WTC11 (cell line): ENCODE data around the gene C5orf58. TPM values are rescaled to one million over a fixed set of nuclear protein-coding genes. Genes with fewer than 3 reads are reported as not detected.

Experiments
- ATAC-seq: fragments of 200-7000 bp; cut with Tn5 transposase; 2 replicates; pipeline ENCODE4 v1.10.0; 2021; ENCODE audit warnings: mild to moderate bottlenecking, moderate library complexity
- CTCF ChIA-PET: fragments of 300-600 bp; sonication (Branson Sonifier 250); formaldehyde crosslinking; loops from one replicate; lab custom pipeline; 2021; ENCODE audit warnings: antibody characterized with exemption; lab: Charles Lee
- POLR2A ChIA-PET: fragments of 350-600 bp; sonication (Branson Sonifier 250); formaldehyde crosslinking; loops from one replicate; lab custom pipeline; 2021; ENCODE audit warnings: antibody characterized with exemption; lab: Charles Lee
- DNase-seq: peaks from one replicate; pipeline ENCODE4 v3.0.0; 2021; ENCODE audit warnings: low spot score
- H3K27ac Mint-ChIP-seq: 2 replicates; pipeline ENCODE4 v1.8.0; 2021; ENCODE audit warnings: mixed read lengths
- H3K27me3 Mint-ChIP-seq: 2 replicates; pipeline ENCODE4 v1.8.0; 2021; ENCODE audit warnings: low read depth, mild to moderate bottlenecking, moderate library complexity, mixed read lengths
- H3K36me3 Mint-ChIP-seq: 2 replicates; pipeline ENCODE4 v1.8.0; 2021; ENCODE audit warnings: mixed read lengths
- H3K4me1 Mint-ChIP-seq: 2 replicates; pipeline ENCODE4 v1.8.0; 2022; ENCODE audit warnings: mixed read lengths
- H3K4me3 Mint-ChIP-seq: 2 replicates; pipeline ENCODE4 v1.8.0; 2021; ENCODE audit warnings: mild to moderate bottlenecking, moderate library complexity, mixed read lengths
- H3K9me3 Mint-ChIP-seq: 2 replicates; pipeline ENCODE4 v1.8.0; 2021; ENCODE audit warnings: mixed read lengths
- CBFB ChIP-seq: sonication (generic); formaldehyde crosslinking; IDR thresholded peaks from 2 replicates; pipeline ENCODE4 v1.8.1; 2022; ENCODE audit warnings: mild to moderate bottlenecking, low read depth, missing genetic modification reagents
- CREB1 ChIP-seq: sonication (generic); formaldehyde crosslinking; IDR thresholded peaks from 2 replicates; pipeline ENCODE4 v1.8.0; 2023; ENCODE audit warnings: mild to moderate bottlenecking, missing genetic modification reagents
- JAZF1 ChIP-seq: fragments of 250-450 bp; sonication (Bioruptor Pico); IDR thresholded peaks from 2 replicates; pipeline ENCODE4 v1.9.0; 2021; ENCODE audit warnings: moderate library complexity, mild to moderate bottlenecking, inconsistent platforms
- MXD4 ChIP-seq: fragments of 250-450 bp; sonication (Bioruptor Pico); IDR thresholded peaks from 2 replicates; pipeline ENCODE4 v1.8.0; 2021; ENCODE audit warnings: mild to moderate bottlenecking, moderate library complexity, borderline replicate concordance
- SMAD4 ChIP-seq: sonication (generic); formaldehyde crosslinking; IDR thresholded peaks from 2 replicates; pipeline ENCODE4 v1.8.0; 2022; ENCODE audit warnings: mild to moderate bottlenecking, missing genetic modification reagents
- ZNF138 ChIP-seq: sonication (generic); formaldehyde crosslinking; conservative IDR thresholded peaks from 2 replicates; pipeline ENCODE4 v1.8.1; 2022; ENCODE audit warnings: mild to moderate bottlenecking, moderate library complexity, missing genetic modification reagents
- ZNF219 ChIP-seq: sonication (generic); formaldehyde crosslinking; IDR thresholded peaks from 2 replicates; pipeline ENCODE4 v1.8.0; 2023; ENCODE audit warnings: missing genetic modification reagents, mild to moderate bottlenecking, borderline replicate concordance
- ZNF317 ChIP-seq: sonication (generic); formaldehyde crosslinking; IDR thresholded peaks from 2 replicates; pipeline ENCODE4 v1.8.1; 2023; ENCODE audit warnings: low read depth, mild to moderate bottlenecking, moderate library complexity, missing genetic modification reagents, borderline replicate concordance
- total RNA-seq: library from RNA; stranded (reverse); gene quantifications from 3 replicates; pipeline ENCODE4 v1.2.3, GENCODE V29; 2021
- TF ChIP-seq, protein P1 (sequence below): sonication (generic); formaldehyde crosslinking; conservative IDR thresholded peaks from 2 replicates; pipeline ENCODE4 v1.8.1; 2023; ENCODE audit warnings: mild to moderate bottlenecking, low read depth, missing genetic modification reagents, moderate library complexity
- TF ChIP-seq, protein P2 (sequence below): fragments of 250-450 bp; sonication (Bioruptor Pico); IDR thresholded peaks from 2 replicates; pipeline ENCODE4 v1.9.0; 2021; ENCODE audit warnings: moderate library complexity, mild to moderate bottlenecking, inconsistent platforms, borderline replicate concordance
- TF ChIP-seq, protein P3 (sequence below): sonication (generic); formaldehyde crosslinking; IDR thresholded peaks from 2 replicates; pipeline ENCODE4 v1.8.0; 2022; ENCODE audit warnings: mild to moderate bottlenecking, missing genetic modification reagents
- TF ChIP-seq, protein P4 (sequence below): sonication (generic); formaldehyde crosslinking; IDR thresholded peaks from 2 replicates; pipeline ENCODE4 v1.8.0; 2022; ENCODE audit warnings: mild to moderate bottlenecking, missing genetic modification reagents
- TF ChIP-seq, protein P5 (sequence below): sonication (generic); formaldehyde crosslinking; IDR thresholded peaks from 2 replicates; pipeline ENCODE4 v1.8.1; 2022; ENCODE audit warnings: low read depth, mild to moderate bottlenecking, moderate library complexity, missing genetic modification reagents, borderline replicate concordance
- TF ChIP-seq, protein P6 (sequence below): fragments of 200-600 bp; IDR thresholded peaks from 2 replicates; pipeline ENCODE4 v1.8.0; 2022; ENCODE audit warnings: antibody characterized with exemption
- TF ChIP-seq, protein P7 (sequence below): sonication (generic); formaldehyde crosslinking; IDR thresholded peaks from 2 replicates; pipeline ENCODE4 v1.8.0; 2022; ENCODE audit warnings: missing genetic modification reagents

The C5orf58 gene
- total RNA-seq, 1 experiment from 2014 or later = 2.0 TPM

DNA sequence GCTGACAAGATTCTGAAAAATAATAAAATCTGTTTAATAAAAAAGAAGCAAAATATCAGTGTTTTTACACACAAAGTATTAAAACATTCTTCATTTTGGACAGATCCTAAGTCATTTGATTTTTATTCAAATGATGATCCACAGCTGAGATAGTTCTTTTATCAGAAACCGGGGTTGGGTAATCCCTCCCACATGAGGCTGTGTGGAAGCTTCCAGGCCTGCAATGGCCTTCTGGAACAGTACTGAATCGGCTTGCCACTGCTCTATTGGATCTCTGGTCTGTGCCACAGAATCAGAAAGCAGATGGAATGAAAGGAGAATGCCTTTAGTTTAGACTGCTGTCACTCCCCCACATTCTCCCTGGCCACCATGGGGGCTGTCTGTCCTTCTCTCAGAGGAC lies 6.1 kb upstream of the C5orf58 start (continued):
- TF ChIP-seq, protein P1, sequence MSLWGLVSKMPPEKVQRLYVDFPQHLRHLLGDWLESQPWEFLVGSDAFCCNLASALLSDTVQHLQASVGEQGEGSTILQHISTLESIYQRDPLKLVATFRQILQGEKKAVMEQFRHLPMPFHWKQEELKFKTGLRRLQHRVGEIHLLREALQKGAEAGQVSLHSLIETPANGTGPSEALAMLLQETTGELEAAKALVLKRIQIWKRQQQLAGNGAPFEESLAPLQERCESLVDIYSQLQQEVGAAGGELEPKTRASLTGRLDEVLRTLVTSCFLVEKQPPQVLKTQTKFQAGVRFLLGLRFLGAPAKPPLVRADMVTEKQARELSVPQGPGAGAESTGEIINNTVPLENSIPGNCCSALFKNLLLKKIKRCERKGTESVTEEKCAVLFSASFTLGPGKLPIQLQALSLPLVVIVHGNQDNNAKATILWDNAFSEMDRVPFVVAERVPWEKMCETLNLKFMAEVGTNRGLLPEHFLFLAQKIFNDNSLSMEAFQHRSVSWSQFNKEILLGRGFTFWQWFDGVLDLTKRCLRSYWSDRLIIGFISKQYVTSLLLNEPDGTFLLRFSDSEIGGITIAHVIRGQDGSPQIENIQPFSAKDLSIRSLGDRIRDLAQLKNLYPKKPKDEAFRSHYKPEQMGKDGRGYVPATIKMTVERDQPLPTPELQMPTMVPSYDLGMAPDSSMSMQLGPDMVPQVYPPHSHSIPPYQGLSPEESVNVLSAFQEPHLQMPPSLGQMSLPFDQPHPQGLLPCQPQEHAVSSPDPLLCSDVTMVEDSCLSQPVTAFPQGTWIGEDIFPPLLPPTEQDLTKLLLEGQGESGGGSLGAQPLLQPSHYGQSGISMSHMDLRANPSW = no peak
- TF ChIP-seq, protein P2, sequence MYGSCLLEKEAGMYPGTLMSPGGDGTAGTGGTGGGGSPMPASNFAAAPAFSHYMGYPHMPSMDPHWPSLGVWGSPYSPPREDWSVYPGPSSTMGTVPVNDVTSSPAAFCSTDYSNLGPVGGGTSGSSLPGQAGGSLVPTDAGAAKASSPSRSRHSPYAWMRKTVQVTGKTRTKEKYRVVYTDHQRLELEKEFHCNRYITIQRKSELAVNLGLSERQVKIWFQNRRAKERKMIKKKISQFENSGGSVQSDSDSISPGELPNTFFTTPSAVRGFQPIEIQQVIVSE (CRISPR knock-in tag) = no peak
- TF ChIP-seq, protein P3, sequence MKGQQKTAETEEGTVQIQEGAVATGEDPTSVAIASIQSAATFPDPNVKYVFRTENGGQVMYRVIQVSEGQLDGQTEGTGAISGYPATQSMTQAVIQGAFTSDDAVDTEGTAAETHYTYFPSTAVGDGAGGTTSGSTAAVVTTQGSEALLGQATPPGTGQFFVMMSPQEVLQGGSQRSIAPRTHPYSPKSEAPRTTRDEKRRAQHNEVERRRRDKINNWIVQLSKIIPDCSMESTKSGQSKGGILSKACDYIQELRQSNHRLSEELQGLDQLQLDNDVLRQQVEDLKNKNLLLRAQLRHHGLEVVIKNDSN (CRISPR knock-in tag) = no peak
- TF ChIP-seq JAZF1 (CRISPR knock-in tag) = no peak
- TF ChIP-seq, protein P4, sequence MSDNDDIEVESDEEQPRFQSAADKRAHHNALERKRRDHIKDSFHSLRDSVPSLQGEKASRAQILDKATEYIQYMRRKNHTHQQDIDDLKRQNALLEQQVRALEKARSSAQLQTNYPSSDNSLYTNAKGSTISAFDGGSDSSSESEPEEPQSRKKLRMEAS (CRISPR knock-in tag) = no peak
- TF ChIP-seq, all 79 proteins: peak for 0

DNA sequence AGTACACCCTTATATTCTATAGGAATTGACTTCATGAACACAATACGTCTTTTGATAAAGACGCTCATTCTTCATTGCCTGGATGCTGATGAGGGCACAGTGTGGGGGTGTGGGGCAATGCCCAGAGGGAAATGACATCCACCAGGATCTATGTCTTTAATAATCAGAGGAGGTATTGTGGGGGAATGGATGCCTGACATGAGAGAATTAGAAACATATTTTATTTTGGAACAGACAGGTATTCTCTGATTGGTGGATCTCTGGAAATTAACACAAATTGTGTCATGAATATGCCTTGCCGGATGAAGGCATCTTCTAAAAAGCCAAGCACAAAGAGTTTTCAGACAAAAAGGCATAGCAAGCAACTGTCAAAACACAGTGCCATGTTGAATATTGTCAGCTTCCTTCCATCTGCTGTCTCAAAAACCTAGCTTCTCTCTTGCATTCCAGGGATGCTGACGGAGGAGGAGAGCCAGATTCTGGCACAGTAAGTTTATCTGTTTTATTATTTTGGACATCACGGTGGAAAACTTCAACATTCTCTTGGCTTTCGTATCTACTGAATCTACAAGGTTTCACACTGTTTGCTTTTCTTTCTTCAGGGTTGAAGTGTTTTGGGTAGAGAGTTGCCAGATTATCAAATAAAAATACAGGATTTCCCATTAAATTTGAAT lies 3.9 kb upstream of the C5orf58 start:
- Mint-ChIP-seq H3K36me3 (no peaks in the 10 kb centered on the region), H3K9me3 (no peaks in the 10 kb centered on the region), H3K27ac (0 out of 2 replicates have a peak overlapping the region, but pooled peaks have one; percentile 10), H3K4me3 (no peak overlapping the region), H3K27me3 (no peaks in the 10 kb centered on the region), H3K4me1 (peaks cover 34% of the 10 kb centered on the region)
- ATAC-seq = no peak
- POLR2A ChIA-PET = interaction anchor here (0.6 kb wide), 1 partner anchor 539 kb away, joined by 3 read pairs; no protein-coding TSS in a partner anchor
- TF ChIP-seq ZNF138 (CRISPR knock-in tag) (no peak), MXD4 (CRISPR knock-in tag) (no peak), ZNF317 (CRISPR knock-in tag) (no peak), ZNF219 (CRISPR knock-in tag) (no peak), SMAD4 (no peak), CREB1 (no peak), CBFB (CRISPR knock-in tag) (no peak)
- TF ChIP-seq, protein P5, sequence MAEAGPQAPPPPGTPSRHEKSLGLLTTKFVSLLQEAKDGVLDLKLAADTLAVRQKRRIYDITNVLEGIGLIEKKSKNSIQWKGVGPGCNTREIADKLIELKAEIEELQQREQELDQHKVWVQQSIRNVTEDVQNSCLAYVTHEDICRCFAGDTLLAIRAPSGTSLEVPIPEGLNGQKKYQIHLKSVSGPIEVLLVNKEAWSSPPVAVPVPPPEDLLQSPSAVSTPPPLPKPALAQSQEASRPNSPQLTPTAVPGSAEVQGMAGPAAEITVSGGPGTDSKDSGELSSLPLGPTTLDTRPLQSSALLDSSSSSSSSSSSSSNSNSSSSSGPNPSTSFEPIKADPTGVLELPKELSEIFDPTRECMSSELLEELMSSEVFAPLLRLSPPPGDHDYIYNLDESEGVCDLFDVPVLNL (CRISPR knock-in tag) = no peak
- TF ChIP-seq, protein P6, sequence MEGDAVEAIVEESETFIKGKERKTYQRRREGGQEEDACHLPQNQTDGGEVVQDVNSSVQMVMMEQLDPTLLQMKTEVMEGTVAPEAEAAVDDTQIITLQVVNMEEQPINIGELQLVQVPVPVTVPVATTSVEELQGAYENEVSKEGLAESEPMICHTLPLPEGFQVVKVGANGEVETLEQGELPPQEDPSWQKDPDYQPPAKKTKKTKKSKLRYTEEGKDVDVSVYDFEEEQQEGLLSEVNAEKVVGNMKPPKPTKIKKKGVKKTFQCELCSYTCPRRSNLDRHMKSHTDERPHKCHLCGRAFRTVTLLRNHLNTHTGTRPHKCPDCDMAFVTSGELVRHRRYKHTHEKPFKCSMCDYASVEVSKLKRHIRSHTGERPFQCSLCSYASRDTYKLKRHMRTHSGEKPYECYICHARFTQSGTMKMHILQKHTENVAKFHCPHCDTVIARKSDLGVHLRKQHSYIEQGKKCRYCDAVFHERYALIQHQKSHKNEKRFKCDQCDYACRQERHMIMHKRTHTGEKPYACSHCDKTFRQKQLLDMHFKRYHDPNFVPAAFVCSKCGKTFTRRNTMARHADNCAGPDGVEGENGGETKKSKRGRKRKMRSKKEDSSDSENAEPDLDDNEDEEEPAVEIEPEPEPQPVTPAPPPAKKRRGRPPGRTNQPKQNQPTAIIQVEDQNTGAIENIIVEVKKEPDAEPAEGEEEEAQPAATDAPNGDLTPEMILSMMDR = no peak
- TF ChIP-seq, protein P7, sequence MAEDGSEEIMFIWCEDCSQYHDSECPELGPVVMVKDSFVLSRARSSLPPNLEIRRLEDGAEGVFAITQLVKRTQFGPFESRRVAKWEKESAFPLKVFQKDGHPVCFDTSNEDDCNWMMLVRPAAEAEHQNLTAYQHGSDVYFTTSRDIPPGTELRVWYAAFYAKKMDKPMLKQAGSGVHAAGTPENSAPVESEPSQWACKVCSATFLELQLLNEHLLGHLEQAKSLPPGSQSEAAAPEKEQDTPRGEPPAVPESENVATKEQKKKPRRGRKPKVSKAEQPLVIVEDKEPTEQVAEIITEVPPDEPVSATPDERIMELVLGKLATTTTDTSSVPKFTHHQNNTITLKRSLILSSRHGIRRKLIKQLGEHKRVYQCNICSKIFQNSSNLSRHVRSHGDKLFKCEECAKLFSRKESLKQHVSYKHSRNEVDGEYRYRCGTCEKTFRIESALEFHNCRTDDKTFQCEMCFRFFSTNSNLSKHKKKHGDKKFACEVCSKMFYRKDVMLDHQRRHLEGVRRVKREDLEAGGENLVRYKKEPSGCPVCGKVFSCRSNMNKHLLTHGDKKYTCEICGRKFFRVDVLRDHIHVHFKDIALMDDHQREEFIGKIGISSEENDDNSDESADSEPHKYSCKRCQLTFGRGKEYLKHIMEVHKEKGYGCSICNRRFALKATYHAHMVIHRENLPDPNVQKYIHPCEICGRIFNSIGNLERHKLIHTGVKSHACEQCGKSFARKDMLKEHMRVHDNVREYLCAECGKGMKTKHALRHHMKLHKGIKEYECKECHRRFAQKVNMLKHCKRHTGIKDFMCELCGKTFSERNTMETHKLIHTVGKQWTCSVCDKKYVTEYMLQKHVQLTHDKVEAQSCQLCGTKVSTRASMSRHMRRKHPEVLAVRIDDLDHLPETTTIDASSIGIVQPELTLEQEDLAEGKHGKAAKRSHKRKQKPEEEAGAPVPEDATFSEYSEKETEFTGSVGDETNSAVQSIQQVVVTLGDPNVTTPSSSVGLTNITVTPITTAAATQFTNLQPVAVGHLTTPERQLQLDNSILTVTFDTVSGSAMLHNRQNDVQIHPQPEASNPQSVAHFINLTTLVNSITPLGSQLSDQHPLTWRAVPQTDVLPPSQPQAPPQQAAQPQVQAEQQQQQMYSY (CRISPR knock-in tag) = no peak
- CTCF ChIA-PET = interaction anchor here (1.0 to 4.4 kb wide), 4 partner anchors 37 to 192 kb away, joined by 3 to 64 read pairs (median 7); no protein-coding TSS in a partner anchor
- DNase-seq = no peak
